ENCODE data around the gene KBTBD12. TPM values are rescaled to one million over a fixed set of nuclear protein-coding genes. Genes with fewer than 3 reads are reported as not detected.

Gene KBTBD12
- total RNA-seq, 4 donors from 2014 or later = 3.3 to 17.5 (median 4.3) TPM

DNA sequence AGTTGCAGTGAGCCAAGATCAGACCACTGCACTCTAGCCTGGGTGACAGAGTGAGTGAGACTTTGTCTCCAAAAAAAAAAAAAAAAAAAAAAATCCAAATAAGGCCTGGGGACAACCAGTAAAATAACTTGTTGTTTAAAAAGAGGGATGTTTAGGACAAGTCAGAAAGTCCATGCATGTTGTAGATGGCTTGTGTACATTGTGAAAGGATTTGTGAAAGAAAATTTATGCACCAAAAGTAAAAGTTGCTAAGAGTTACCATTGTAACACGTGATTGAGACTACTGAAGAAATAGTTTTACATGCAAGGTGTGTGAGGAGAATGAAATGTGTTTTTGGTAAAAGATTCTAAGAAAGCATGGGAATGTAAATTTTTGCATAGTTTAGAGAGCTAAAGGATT lies 101.5 kb downstream of the KBTBD12 start:
- intact Hi-C loops (cut with DNase I; ENCODE audit: low total_unique reads) (no loop called here), in situ Hi-C loops (cut with MboI; ENCODE audit: low pct_ligation_motif_present in 1 of 4, low pct_unique_long_range_greater_than_20kb in 1 of 4, low sequenced_read_pairs in 3 of 4) (no loop called here)
- H3K4me1 ChIP-seq = peaks cover 0 to under 1% (median 0%) of the 10 kb centered on the region in 4 donors
- no peak for DNase-seq
- H3K4me3 ChIP-seq = no peak overlapping the region
- no peaks in the 10 kb centered on the region for H3K36me3 ChIP-seq
- no peak for TF ChIP-seq EP300 (IDR thresholded peaks at IDR 0.05; ENCODE audit: low read depth)
- TF ChIP-seq POLR2AphosphoS5 (IDR thresholded peaks at IDR 0.05) = no peak
- no peak for TF ChIP-seq POLR2A (IDR thresholded peaks at IDR 0.05)
- TF ChIP-seq, protein P1, sequence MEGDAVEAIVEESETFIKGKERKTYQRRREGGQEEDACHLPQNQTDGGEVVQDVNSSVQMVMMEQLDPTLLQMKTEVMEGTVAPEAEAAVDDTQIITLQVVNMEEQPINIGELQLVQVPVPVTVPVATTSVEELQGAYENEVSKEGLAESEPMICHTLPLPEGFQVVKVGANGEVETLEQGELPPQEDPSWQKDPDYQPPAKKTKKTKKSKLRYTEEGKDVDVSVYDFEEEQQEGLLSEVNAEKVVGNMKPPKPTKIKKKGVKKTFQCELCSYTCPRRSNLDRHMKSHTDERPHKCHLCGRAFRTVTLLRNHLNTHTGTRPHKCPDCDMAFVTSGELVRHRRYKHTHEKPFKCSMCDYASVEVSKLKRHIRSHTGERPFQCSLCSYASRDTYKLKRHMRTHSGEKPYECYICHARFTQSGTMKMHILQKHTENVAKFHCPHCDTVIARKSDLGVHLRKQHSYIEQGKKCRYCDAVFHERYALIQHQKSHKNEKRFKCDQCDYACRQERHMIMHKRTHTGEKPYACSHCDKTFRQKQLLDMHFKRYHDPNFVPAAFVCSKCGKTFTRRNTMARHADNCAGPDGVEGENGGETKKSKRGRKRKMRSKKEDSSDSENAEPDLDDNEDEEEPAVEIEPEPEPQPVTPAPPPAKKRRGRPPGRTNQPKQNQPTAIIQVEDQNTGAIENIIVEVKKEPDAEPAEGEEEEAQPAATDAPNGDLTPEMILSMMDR (IDR thresholded peaks at IDR 0.05) = no peak
- H3K27ac ChIP-seq = no peak overlapping the region
- 87 to 92% methylated on average over 1 of the region's 1 CpG for WGBS, 2 donors (ENCODE audit: low coverage in 1 of 2)
- no peaks in the 10 kb centered on the region for H3K9me3 ChIP-seq
- peaks cover 7% of the 10 kb centered on the region for H3K27me3 ChIP-seq

DNA sequence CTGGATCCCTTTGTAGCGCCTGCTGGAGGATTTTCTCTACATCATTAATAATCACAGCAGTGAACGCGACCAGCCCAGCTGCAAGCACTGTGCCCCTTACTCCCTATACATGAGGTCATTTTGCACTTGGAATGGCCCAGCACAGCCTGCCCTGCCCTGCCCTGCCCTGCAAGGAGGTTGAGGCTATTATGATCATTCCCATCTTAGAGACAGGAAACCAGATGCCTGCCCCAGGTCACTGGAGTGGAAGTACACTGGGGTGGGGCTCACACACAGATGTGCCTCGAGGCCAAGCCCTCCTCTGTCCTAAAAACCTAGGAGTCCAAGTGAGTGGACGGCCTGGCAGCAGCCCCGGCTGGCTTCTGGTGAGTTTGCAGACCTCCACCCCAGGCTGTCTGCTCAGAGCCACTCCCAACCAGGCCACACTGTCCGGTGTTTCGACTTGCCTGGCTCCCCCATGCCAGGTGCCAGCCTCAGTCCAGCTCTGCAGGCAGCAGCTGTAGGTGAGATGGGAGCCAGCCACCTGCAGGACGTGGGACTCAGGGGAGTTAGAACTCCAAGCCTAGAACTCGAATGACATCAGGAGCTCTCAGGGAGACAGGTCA lies 106.8 kb downstream of the KBTBD12 start:
- DNase-seq = no peak
- Histone ChIP-seq H3K27ac (no peak overlapping the region), H3K27me3 (peaks cover 3% of the 10 kb centered on the region), H3K9me3 (no peaks in the 10 kb centered on the region), H3K4me3 (no peak overlapping the region), H3K36me3 (no peaks in the 10 kb centered on the region), H3K4me1 (no peaks in the 10 kb centered on the region)
- in situ Hi-C loops (cut with MboI; ENCODE audit: low pct_ligation_motif_present in 1 of 4, low pct_unique_long_range_greater_than_20kb in 1 of 4, low sequenced_read_pairs in 3 of 4) (no loop called here), intact Hi-C loops (cut with DNase I; ENCODE audit: low total_unique reads) (no loop called here)
- TF ChIP-seq POLR2A (IDR thresholded peaks at IDR 0.05) (no peak), EP300 (IDR thresholded peaks at IDR 0.05; ENCODE audit: low read depth) (no peak), POLR2AphosphoS5 (IDR thresholded peaks at IDR 0.05) (no peak)
- TF ChIP-seq, protein P1 (IDR thresholded peaks at IDR 0.05) = no peak
- WGBS, 2 donors (ENCODE audit: low coverage in 1 of 2) = 82% methylated on average over 7 of the region's 10 CpGs; no CpG with 5 or more reads in 1 of the 2 donors

DNA sequence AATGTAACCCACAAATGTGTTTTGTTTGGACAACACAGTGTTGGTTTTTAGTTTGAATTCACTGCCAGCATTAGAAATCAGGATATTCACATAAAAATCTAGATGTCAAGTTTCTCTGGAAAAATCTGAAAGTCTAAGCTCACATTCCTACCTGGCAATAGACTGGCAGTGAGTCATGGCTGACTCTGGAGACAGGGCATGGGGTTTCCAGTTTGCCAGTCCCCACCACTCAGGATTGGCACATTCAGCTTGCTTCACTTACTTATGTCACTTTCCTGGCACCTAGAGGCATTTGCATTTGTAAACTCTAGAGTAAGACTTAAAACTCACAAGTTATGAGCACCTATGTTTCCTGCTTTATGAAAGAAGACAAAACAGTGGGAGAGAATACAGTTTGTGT lies 118.1 kb downstream of the KBTBD12 start:
- Histone ChIP-seq H3K27me3 (no peaks in the 10 kb centered on the region), H3K9me3 (no peaks in the 10 kb centered on the region), H3K4me1 (no peaks in the 10 kb centered on the region), H3K36me3 (no peaks in the 10 kb centered on the region), H3K27ac (no peak overlapping the region), H3K4me3 (no peak overlapping the region)
- in situ Hi-C loops (cut with MboI; ENCODE audit: low pct_ligation_motif_present in 1 of 4, low pct_unique_long_range_greater_than_20kb in 1 of 4, low sequenced_read_pairs in 3 of 4) (no loop called here), intact Hi-C loops (cut with DNase I; ENCODE audit: low total_unique reads) (no loop called here)
- DNase-seq = no peak
- TF ChIP-seq POLR2A (IDR thresholded peaks at IDR 0.05) (no peak), EP300 (IDR thresholded peaks at IDR 0.05; ENCODE audit: low read depth) (no peak), POLR2AphosphoS5 (IDR thresholded peaks at IDR 0.05) (no peak)
- TF ChIP-seq, protein P1 (IDR thresholded peaks at IDR 0.05) = no peak

DNA sequence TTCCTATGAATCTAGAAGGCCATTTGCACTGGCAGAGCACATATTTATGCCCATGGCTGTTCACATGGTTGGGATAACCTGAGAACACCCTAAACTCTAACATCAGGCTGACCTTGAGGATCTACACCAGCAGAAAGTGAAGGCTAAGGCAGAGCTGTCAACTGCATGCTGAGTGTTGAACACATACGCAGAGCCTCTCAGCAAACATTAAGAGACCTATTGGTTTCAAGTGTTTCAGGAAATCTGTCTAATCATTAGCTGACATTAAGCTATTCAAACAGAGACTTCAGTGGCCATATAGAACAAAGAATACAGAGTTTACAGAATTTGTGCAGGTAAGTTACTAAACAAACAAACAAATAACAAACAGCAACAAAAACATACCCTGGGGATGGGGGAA lies 121.1 kb downstream of the KBTBD12 start:
- Histone ChIP-seq H3K27me3 (peaks cover 10% of the 10 kb centered on the region), H3K36me3 (no peaks in the 10 kb centered on the region), H3K4me1 (no peaks in the 10 kb centered on the region), H3K27ac (no peak overlapping the region), H3K9me3 (no peaks in the 10 kb centered on the region), H3K4me3 (no peak overlapping the region)
- TF ChIP-seq, protein P1 (IDR thresholded peaks at IDR 0.05) = no peak
- TF ChIP-seq POLR2A (IDR thresholded peaks at IDR 0.05) = no peak
- no peak for TF ChIP-seq POLR2AphosphoS5 (IDR thresholded peaks at IDR 0.05)
- TF ChIP-seq EP300 (IDR thresholded peaks at IDR 0.05; ENCODE audit: low read depth) = no peak
- 88% methylated on average over 1 of the region's 1 CpG; no CpG with 5 or more reads in 1 of the 2 donors for WGBS, 2 donors (ENCODE audit: low coverage in 1 of 2)
- DNase-seq = no peak
- intact Hi-C loops (cut with DNase I; ENCODE audit: low total_unique reads) = no loop called here
- in situ Hi-C loops (cut with MboI; ENCODE audit: low pct_ligation_motif_present in 1 of 4, low pct_unique_long_range_greater_than_20kb in 1 of 4, low sequenced_read_pairs in 3 of 4) = no loop called here

Small RNAs within 50 kb of the gene (small RNA-seq; reads per million reads assigned to genes)
- 0 to 0.18 (median 0) reads per million in 4 donors for gene RNA5SP139

Other genes with a start within 250 kb of the KBTBD12 start
- 10 to 100 TPM; 29.6 to 80.4 (median 45.8) TPM for gene ABTB1, start 242.3 kb upstream of the KBTBD12 start, total RNA-seq
- 100 to 1,000 TPM; 150 to 329 (median 294) TPM for gene MGLL, start 92.7 kb upstream of the KBTBD12 start, total RNA-seq
- 100 to 1,000 TPM in 3 of 4 donors, 10 to 100 TPM in 1; 86.6 to 116 (median 115) TPM for gene SEC61A1, start 137.2 kb downstream of the KBTBD12 start, total RNA-seq
- gene RUVBL1, start 208.6 kb downstream of the KBTBD12 start, total RNA-seq = 10 to 100 TPM in 2 of 4 donors, 1 to 10 TPM in 1, not detected in 1; 1.4 to 16.4 (median 10.1) TPM
- gene EEFSEC, start 238.2 kb downstream of the KBTBD12 start, total RNA-seq = 10 to 100 TPM; 10.3 to 16.8 (median 14.2) TPM

Measured in transverse colon (tissue), 4 donors.